GM18499 (cell line): ENCODE results near the gene HSPG2.
"Not testable (repeated sequence)": the region's sequence is repeated elsewhere in the genome, so short reads cannot be mapped to it uniquely, and the experiment has no call there.

ENCODE experiments used
- ATAC-seq: cut with Tn5 transposase; IDR thresholded peaks from one replicate; pipeline ENCODE4 v1.9.1; 2021; ENCODE audit warnings: moderate number of reproducible peaks; ENCODE audit not compliant: insufficient read depth, unreplicated experiment

HSPG2 gene

GRCh38 chr1:21836010-21836409, 101.1 kb downstream of the HSPG2 start:
- no peak for ATAC-seq

GRCh38 chr1:21834666-21835065, 102.4 kb downstream of the HSPG2 start:
- no peak for ATAC-seq

DNA sequence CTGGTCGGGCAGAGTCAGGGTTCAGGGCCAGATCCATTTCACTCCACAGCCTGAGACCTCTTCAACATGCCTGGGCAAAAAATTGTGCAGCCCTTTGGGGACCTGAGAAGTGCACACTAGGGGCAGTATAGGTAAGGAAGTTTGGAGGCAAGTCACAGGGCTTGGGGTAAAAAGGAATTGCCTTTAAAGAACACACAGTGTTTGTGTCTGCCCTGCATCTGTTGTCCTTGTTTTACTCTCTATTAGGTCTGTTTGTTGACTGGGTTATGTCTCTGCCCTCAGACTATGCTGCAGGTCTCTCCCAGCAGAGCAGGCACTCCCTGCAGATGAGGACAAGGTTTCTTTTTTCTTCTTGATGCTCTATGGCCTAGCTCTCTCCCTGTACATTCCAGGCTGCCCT, 103.0 kb downstream of the HSPG2 start:
- ATAC-seq: no peak

GRCh38 chr1:21833392-21833976, 103.6 kb downstream of the HSPG2 start:
- ATAC-seq: no peak

GRCh38 chr1:21831454-21831970, 105.6 kb downstream of the HSPG2 start:
- ATAC-seq: no peak

DNA sequence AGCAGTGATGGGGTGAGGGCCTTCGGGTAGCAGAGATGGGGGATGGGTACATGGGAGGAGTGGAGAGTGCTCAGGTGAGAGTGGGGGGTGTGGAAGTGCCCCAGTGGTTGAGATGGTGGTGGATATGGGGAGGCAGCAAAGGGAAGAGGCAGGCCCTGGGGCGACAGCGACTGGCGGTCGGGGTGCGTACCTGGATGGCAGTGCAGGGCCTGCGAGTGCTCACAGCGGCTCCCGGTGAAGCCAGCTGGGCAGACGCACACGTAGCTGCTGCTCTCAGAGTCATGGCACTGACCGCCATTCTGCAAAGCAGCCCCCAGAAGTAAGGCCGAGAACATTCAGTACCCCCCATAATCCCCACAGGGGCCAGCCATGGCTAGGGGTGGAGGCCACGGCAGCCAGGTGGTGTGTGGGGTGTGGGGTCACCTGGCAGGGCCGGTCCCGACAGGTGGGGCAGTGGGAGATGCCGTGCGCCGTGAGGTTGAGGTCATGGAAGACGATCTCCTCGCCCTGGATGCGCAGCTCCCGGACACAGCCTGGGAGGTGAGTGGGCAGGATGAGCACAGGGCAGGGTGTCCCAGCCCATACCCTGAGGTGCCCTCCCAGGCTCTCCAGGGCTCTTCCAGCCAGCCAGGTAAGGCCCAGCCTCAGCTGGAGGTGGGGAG, 106.2 kb downstream of the HSPG2 start:
- ATAC-seq: no peak

- no peak for ATAC-seq
These were observed 107.8 kb downstream of the HSPG2 start for GRCh38 chr1:21829294-21829693.

DNA sequence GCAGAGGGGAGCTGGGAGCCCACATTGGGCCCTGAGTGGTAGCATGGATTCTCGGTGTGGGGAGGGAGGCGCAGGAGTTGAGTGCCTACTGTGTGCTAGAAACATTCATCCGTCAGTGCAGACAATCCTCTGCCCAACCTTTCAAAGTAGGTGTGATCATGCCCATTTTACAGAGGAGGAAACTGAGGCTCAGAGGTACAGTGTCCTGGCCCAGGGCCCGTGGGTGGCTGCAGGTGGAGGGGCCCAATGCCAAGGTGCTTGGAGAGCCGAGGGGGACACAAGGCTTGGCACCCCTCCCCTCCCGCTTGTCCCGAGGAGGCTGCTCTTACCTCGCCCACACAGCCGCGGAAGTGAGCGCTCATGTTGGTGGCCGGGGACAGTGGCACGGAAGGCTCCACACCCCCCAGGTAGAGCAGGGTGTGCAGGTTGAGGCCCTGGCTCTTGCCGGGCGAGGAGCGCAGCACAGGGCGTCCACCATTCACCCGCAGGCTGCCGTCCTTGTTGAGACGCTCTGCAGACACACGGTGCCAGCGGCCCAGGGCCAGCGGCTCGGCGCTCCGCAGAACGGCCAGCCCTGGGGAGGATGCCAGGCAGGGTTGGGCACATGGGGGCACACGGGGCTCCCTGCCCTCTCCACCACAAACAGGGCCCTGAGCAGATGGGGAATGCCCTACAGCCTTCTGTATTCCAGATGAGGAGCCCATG, 108.5 kb downstream of the HSPG2 start:
- no peak for ATAC-seq

DNA sequence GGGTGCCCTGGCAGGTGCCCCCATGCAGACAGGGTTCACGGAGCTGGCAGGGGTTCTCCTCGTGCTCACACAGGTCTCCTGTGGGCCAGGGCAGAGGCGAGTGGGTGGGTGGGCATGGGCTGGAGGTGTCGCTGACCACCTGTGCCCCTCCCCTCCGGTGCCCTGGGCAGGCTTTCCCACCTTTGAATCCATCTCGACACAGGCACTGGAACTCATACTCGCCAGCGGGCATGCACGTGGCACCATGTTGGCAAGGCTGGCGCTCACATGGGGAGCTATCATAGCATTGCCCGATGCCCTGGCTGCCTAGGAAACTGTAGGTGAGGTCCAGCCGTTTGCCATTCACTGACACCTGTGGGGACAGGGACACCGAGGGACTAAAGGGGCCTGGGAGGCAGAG, 109.0 kb downstream of the HSPG2 start:
- no peak for ATAC-seq

GRCh38 chr1:21827141-21827679, 109.9 kb downstream of the HSPG2 start:
- no peak for ATAC-seq

GRCh38 chr1:21826694-21827093, 110.4 kb downstream of the HSPG2 start:
- not testable (repeated sequence) for ATAC-seq

DNA sequence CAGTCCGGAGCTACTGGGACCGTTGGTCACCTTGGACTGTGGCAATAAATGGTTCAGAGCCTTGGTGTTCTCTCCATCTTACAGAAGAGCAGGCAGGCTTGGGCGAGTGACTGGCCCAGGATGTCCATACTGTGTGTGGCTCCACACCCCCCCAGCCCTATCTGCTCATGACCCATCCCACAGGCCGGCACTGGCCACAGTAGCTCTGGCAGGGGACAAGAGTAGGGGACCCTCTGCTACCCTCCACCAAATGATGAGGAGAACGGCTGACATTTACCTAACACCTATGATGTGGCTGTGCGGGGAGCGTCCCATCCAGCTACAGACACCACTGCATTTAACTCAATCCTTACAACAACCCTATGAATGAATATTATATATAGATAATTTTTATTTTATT, 111.7 kb downstream of the HSPG2 start:
- ATAC-seq: no peak

DNA sequence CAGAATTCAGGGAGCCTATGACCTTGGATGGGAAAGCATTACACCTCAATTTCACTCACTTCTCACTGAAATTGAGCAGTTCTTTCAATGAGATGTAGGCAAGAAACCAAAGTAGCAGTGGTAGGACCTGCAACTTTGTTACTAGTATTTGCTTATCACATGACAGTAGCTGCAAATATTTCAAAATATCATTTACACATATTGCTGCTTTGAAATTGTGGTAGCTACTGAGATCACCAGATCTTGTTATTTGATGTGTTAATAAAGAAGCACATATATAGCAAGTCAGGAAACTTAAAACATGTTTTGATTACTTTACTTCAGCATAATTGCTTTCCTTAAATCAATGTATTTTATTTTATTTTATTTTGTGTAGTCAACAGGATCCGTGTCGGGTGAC, 112.2 kb downstream of the HSPG2 start:
- no peak for ATAC-seq

GRCh38 chr1:21823980-21824702, 113.0 kb downstream of the HSPG2 start:
- ATAC-seq: no peak

GRCh38 chr1:21823206-21823979, 113.7 kb downstream of the HSPG2 start:
- no peak for ATAC-seq

DNA sequence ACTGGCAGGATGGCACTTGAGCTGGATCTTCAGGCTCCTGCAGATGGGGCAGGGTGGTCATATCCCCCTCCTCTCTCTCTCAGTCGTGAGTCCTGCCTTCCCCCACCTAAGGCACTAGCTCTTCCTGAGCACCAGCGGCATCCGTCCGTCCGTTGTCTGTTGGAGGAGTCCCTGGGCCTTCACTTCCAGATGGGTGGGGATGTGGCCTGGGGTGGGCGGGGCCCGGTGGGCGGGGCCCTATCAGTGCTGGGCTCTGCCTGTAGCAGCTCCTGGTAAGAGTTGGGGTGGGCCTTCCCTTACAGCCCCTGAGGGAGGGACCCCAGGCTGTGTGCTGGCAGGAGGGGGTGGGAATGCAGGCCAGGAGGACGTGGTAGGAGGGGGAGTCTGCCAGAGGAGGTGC, 114.8 kb downstream of the HSPG2 start:
- no peak for ATAC-seq

DNA sequence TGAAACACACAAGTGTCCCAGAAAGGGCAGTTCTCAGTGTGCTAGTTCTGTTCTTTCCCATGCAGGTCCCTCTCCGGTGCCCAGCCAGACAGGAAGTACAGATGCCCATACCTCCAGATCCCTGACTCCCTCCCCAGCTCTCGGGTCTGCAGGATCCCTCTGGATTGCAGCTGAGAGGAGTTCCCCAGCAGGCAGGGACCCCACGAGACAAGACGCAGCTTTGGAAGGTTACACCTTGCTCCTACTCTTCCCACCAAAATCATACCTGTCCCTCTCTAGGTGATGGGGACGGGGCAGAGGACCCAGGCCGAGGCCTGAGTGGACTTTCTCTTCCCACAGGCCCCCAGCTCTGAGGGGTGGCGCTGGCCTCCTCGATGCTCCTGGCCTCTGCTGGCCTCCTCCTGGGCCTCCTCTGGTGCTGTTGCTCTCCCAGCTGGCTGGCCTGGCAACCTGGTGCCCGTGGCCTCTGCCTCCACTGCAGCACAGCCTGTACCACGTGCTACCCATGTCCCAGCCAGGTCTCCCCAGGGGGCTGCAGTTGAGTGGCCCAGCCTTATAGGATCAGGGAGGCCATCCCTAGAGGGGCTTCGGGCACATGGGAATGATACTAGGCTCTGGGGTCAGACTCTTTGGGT, 115.6 kb downstream of the HSPG2 start:
- no peak for ATAC-seq

- no peak for ATAC-seq
These were observed 116.4 kb downstream of the HSPG2 start for GRCh38 chr1:21820597-21821232.

DNA sequence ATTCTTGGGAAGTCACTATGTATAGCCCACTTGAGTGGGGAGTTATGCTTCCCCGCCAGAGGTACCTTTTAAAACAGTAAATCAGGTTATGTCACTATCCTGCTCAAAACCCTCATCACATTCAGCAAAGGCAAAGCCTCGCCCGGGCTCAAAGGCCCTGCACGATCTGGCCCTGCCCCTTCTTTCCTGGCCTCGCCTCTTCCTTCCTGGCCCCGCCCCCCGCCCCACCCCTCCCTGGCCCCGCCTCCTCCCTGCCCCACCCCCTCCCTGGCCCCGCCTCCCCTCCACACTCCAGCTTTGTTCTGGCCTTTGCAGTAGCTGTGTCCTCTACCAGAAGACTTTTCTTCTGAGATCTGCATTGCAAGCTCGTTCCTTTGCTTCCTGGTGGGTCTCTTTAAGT, 118.5 kb downstream of the HSPG2 start:
- ATAC-seq: no peak
